KMS-11 (cell line): ENCODE results near the gene BICDL1.

Experiments
- H2AFZ ChIP-seq: fragments of 200-600 bp; sonication (generic); 2 replicates; pipeline ENCODE4 v1.6.1; 2016; ENCODE audit warnings: antibody characterized with exemption, mixed run types, low read depth
- H3K27ac ChIP-seq: fragments of 200-600 bp; sonication (generic); 2 replicates; pipeline ENCODE4 v1.6.1; 2016; ENCODE audit warnings: mild to moderate bottlenecking, mixed run types
- H3K27me3 ChIP-seq: fragments of 200-600 bp; sonication (generic); 2 replicates; pipeline ENCODE4 v1.6.1; 2017; ENCODE audit warnings: mild to moderate bottlenecking, low read depth, mixed run types, moderate library complexity; ENCODE audit not compliant: insufficient read depth
- H3K36me3 ChIP-seq: fragments of 200-600 bp; sonication (generic); 2 replicates; pipeline ENCODE4 v1.6.1; 2017; ENCODE audit warnings: mild to moderate bottlenecking, mixed run types; ENCODE audit not compliant: insufficient read depth
- H3K4me1 ChIP-seq: fragments of 200-600 bp; sonication (generic); 2 replicates; pipeline ENCODE4 v1.6.1; 2016; ENCODE audit warnings: mild to moderate bottlenecking, low read depth, mixed run types; ENCODE audit not compliant: poor library complexity, severe bottlenecking
- H3K4me2 ChIP-seq: fragments of 200-600 bp; sonication (generic); 2 replicates; pipeline ENCODE4 v1.7.0; 2016; ENCODE audit warnings: mild to moderate bottlenecking, mixed run types
- H3K4me3 ChIP-seq: fragments of 200-600 bp; sonication (generic); IDR thresholded peaks from 2 replicates; pipeline ENCODE4 v1.6.1; 2017; ENCODE audit warnings: low read depth, low read length, mixed read lengths; ENCODE audit not compliant: insufficient read depth
- H3K79me2 ChIP-seq: fragments of 200-600 bp; sonication (generic); 2 replicates; pipeline ENCODE4 v1.6.1; 2016; ENCODE audit warnings: low read depth, mixed run types; ENCODE audit not compliant: insufficient read depth
- H3K9ac ChIP-seq: fragments of 200-600 bp; sonication (generic); 2 replicates; pipeline ENCODE4 v1.6.1; 2016; ENCODE audit warnings: mild to moderate bottlenecking, mixed run types
- H4K20me1 ChIP-seq: fragments of 200-600 bp; sonication (generic); 2 replicates; pipeline ENCODE4 v1.6.1; 2016; ENCODE audit warnings: mild to moderate bottlenecking, mixed run types; ENCODE audit not compliant: insufficient read depth
- CTCF ChIP-seq: fragments of 200-600 bp; sonication (generic); conservative IDR thresholded peaks from 2 replicates; pipeline ENCODE4 v1.6.1; 2017; ENCODE audit warnings: low read depth, mild to moderate bottlenecking, antibody characterized with exemption, low read length, moderate library complexity, mixed read lengths

Gene BICDL1

DNA sequence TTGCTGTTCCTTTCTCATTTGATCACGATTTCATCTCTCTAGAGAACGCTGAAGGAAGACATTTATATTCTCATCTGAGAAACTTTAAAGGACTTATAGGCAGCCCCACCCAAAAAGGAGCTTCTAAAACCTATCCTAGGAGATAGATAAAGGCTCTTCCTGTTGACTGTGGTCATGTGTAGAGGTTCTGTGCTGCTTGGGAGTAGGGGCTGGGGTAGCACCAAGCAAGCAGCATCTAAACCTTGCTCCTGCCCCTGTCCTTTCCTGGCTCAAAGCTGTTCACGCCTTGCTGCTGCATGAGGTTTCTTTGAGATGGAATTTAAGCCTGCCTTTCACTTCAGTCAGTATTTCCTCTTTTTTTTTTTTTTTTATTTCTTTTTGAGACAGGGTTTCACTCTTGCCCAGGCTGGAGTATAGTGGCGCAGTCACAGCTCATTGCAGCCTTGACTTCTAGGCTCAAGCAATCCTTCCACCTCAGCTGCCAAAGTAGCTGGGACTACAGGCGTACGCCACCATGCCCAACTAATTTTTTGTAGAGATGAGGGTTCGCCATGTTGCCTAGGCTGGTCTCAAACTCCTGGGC, 86.1 kb downstream of the BICDL1 start:
- TF ChIP-seq CTCF = no peak
- no peak overlapping the region for H3K27ac ChIP-seq
- no peaks in the 10 kb centered on the region for H3K4me1 ChIP-seq
- H3K27me3 ChIP-seq = no peaks in the 10 kb centered on the region
- H3K4me2 ChIP-seq = no peak overlapping the region
- no peak overlapping the region for H3K9ac ChIP-seq
- H4K20me1 ChIP-seq = no peaks in the 10 kb centered on the region
- H3K79me2 ChIP-seq = no peaks in the 10 kb centered on the region
- no peak overlapping the region for H2AFZ ChIP-seq
- H3K36me3 ChIP-seq = no peaks in the 10 kb centered on the region
- H3K4me3 ChIP-seq = no peak overlapping the region

DNA sequence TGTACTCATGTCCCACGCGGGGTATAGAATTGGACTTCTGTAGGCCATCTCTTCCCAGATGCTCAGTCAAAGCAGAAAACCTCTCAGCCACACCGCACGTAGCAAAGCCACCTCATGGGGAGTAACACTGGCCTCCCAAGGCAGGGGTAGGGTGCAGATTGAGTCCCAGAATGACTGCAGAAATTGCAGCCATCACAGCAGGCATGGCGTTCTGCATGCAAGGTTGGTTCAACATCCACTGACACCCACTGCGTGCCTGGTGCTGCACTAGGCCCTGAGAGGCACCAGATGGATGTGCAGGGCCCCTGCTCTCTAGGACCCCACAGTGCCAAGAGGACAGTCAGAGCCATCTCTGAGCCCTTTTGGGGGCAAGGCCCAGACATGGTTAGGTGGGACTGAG, 87.6 kb downstream of the BICDL1 start:
- Histone ChIP-seq H3K27me3 (no peaks in the 10 kb centered on the region), H2AFZ (no peak overlapping the region), H4K20me1 (no peaks in the 10 kb centered on the region), H3K36me3 (no peaks in the 10 kb centered on the region), H3K4me3 (no peak overlapping the region), H3K27ac (no peak overlapping the region), H3K4me2 (no peak overlapping the region), H3K79me2 (no peaks in the 10 kb centered on the region), H3K9ac (no peak overlapping the region), H3K4me1 (no peaks in the 10 kb centered on the region)
- no peak for TF ChIP-seq CTCF

- no peak overlapping the region for H3K4me3 ChIP-seq
- TF ChIP-seq CTCF = no peak
- H3K4me2 ChIP-seq = no peak overlapping the region
- no peaks in the 10 kb centered on the region for H3K4me1 ChIP-seq
- H4K20me1 ChIP-seq = no peaks in the 10 kb centered on the region
- H3K27me3 ChIP-seq = no peaks in the 10 kb centered on the region
- H3K36me3 ChIP-seq = no peaks in the 10 kb centered on the region
- no peaks in the 10 kb centered on the region for H3K79me2 ChIP-seq
- H3K27ac ChIP-seq = no peak overlapping the region
- no peak overlapping the region for H3K9ac ChIP-seq
- H2AFZ ChIP-seq = no peak overlapping the region
Measured at GRCh38 chr12:120077260-120077659, 88.2 kb downstream of the BICDL1 start.

GRCh38 chr12:120078868-120079267, 89.8 kb downstream of the BICDL1 start:
- Histone ChIP-seq H2AFZ (no peak overlapping the region), H3K27ac (no peak overlapping the region), H3K9ac (no peak overlapping the region), H3K4me2 (no peak overlapping the region), H3K4me1 (no peaks in the 10 kb centered on the region), H4K20me1 (no peaks in the 10 kb centered on the region), H3K36me3 (no peaks in the 10 kb centered on the region), H3K27me3 (no peaks in the 10 kb centered on the region), H3K79me2 (no peaks in the 10 kb centered on the region), H3K4me3 (no peak overlapping the region)
- no peak for TF ChIP-seq CTCF
